GM15510 (cell line): ENCODE results near the gene ATP13A2.

Experiments used
- POLR2A ChIP-seq: IDR thresholded peaks from 3 replicates; pipeline ENCODE4 v1.6.1; 2011; ENCODE audit warnings: borderline replicate concordance; ENCODE audit not compliant: insufficient read length; ENCODE audit errors: extremely low read depth

Gene ATP13A2

GRCh38 chr1:17020502-17020901 is 8.8 kb upstream of the ATP13A2 start:
- TF ChIP-seq POLR2A: no peak

DNA sequence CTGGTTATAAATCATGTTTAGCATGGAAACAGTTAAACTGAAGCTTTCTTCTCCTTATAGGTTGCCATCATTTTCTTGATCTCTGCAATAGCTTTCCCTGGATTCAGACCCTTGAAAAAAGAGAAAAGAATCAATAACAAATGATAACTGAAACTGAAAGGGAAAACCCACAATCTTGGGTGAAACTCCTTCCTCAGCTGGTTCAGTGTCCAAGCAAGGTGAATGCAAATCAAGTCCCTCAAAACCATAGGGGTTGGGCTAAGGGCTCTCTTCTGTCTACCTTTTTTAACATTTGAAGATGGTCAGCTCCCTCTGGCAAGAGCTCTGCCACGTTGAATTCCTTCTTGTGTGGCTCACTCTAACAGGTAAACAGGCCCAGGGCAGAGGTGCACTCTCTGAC is 7.1 kb upstream of the ATP13A2 start:
- no peak for TF ChIP-seq POLR2A

GRCh38 chr1:17017435-17017834 is 5.7 kb upstream of the ATP13A2 start:
- no peak for TF ChIP-seq POLR2A

- TF ChIP-seq POLR2A: no peak
Observed at GRCh38 chr1:17016317-17016661, 4.6 kb upstream of the ATP13A2 start.

DNA sequence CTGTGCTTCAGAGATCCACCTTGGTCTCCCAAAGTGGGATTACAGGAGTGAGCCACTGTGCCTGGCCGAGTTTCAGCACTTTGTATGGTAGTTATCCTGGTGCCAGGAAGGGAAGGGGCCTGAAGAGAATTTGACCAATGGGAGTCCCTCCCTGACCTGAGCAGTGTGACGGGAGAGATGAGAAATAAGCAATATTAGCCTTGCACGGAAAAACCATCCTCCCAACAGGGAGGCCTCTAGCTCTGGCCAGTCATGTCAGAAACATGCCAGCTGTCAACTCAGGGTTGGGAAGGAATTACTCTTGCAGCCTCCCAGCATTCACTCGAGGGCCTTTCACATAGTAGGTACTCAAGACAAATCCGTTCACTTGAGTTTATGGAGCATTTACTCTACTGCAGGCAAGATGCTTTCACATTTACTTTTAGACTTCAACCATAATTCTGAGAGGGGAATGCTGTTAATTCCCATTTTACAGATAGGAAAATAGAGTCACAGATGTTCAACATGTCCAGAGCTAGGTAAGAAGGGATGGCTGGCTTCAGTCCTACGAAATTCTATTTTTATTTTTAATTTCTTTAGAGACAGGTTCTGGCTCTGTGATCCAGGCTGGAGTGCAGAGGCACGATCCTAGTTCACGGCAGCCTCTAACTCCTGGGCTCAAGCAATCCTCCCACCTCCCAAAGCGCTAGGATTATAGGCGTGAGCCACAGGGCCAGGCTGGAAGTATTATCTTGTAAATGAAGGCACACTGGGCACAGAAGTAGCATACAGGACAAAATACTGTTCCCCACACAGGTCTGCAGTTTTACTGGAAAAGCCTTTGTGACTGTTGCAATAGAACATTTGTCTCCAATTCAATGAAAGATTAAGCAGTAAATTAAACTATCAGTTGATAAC is 3.2 kb upstream of the ATP13A2 start:
- no peak for TF ChIP-seq POLR2A

- no peak for TF ChIP-seq POLR2A
Observed at GRCh38 chr1:17013491-17014320, 2.0 kb upstream of the ATP13A2 start.

GRCh38 chr1:17012775-17013490 is 1.2 kb upstream of the ATP13A2 start:
- TF ChIP-seq POLR2A: no peak

DNA sequence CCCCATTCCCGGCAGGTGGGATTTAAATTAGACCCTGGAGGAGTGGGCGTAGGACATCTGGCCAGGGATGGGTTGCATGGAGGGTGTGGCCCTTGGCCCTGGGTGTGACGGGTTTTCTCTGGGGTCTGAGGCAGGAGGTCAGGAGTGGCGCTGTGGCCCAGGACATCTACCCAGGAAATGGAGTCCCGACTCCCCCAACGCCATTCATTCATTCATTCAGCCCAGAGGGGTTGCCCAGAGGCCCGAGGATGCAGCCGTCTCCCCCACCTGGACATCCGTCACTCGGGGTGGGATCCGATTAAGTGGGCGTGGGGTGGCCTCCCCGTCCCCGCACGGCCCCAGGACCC is 663 bp downstream of the ATP13A2 start:
- no peak for TF ChIP-seq POLR2A

- no peak for TF ChIP-seq POLR2A
Observed at GRCh38 chr1:17009706-17010105, 2.0 kb downstream of the ATP13A2 start.

DNA sequence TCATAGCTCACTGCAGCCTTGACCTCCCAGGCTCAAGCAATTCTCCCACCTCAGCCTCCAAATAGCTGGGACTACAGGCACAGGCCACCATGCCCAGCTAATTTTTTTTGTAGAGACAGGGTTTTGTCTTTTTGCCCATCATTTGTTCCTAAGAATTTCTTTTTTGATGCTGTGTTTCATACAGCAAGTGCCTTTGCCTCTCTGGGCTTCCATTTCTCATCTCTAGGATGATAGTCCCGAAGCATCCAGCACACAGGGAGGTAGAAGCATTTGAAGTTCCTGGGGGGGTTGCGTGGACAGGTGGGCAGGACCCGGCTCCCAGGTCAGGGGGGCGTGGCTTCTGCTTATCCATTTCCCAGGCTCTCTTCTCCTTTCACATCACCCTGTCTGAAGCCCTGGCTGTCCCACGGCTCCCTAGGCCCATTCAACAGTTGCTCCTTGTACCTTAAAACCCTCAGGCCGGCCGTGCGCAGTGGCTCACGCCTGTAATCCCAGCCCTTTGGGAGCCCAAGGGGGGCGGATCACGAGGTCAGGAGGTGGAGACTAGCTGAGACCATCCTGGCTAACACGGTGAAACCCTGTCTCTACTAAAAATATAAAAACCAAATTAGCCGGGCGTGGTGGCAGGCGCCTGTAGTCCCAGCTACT is 3.4 kb downstream of the ATP13A2 start:
- no peak for TF ChIP-seq POLR2A

DNA sequence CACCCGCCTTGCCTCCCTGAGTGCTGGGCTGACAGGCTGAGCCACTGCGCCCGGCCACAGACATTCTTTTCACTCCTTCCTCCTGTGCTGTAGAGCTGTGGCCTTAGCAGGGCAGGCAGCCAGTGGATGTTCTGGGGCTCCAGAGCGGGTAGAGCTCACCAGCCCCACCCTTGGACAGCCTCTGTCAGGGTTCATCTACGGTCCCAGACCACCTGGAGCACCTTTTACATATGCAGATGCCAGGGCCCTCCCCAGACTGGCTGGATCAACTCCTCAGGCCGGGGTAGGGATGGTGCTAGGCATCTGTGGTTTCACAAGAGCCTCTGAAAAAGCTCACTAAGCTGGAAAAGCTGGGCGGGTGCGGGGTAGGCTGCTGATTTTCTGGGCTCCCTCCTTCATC is 4.6 kb downstream of the ATP13A2 start:
- TF ChIP-seq POLR2A: no peak

DNA sequence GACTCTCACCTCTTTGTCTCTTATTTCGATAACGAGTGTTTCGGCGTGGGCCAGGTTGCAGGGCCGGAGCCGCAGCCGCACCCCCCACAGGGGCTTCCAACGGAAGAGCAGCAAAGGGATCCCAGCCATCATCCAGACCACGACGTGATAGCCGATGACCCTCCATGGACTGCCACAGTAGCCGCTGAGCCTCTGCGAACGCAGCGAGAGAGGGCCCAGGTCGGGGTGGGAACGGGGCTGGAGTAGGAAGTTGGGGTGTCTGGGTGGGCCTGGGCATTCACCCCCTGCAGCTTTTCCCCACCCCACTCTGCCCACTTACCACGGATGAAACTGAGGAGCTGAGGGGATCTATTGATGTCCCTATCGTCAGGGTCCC is 6.4 kb downstream of the ATP13A2 start:
- TF ChIP-seq POLR2A: no peak

- TF ChIP-seq POLR2A: no peak
Observed at GRCh38 chr1:17004466-17005364, 7.0 kb downstream of the ATP13A2 start.

GRCh38 chr1:17002524-17002902 is 9.2 kb downstream of the ATP13A2 start:
- TF ChIP-seq POLR2A: no peak

DNA sequence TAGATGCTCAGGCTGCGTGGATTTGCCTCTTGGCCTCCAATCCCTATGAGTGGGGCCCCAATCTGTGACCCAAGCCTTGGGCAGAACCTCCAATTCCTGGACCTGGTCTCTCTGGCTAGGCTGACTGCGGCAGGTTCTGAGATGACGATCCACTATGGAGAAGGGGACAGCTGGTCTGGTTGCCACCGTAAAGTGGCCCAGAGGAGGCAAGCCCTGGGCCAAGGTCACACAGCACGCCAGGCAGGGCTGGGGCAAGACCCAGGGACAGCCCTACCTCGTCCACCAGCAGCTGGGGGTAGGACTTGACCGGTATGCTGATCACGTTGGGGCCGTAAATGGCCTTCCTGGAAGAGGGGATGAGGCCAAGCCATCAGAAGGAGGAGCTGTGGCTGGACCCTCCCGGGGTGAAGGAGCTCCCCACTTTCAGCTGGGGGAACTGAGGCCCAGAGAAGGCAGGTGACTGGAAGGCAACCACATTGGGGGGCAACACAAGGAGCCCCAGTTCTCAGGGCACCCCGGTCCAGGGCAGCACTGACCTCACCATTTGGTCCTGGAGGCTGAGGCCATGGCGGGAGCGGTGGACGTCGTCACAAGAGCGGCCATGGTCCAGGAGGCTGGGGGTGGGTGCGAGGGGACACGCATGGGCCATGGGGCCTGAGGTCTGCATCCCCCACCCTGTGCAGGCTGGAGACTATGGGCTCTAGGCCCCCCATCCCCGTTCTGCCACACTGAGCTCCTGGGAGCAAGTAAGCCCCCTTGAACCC is 9.8 kb downstream of the ATP13A2 start:
- TF ChIP-seq POLR2A: no peak
